Transverse colon (tissue), 4 donors: ENCODE results near the gene ESRRA. TPM values are rescaled to one million over a fixed set of nuclear protein-coding genes. Genes with fewer than 3 reads are reported as not detected.
"Not testable (repeated sequence)": the region's sequence is repeated elsewhere in the genome, so short reads cannot be mapped to it uniquely, and the experiment has no call there.

ENCODE experiments used
- DNase-seq: peaks from one replicate; pipeline ENCODE4 v3.0.0-alpha.2; 2019
- H3K27ac ChIP-seq, 4 donors: fragments of 200-600 bp; sonication (generic); 2 replicates each; pipeline ENCODE4 v1.5.1; 2016 to 2018; ENCODE audit warnings: inconsistent platforms in 4 of 4
- H3K27me3 ChIP-seq: fragments of 200-600 bp; sonication (generic); 2 replicates; pipeline ENCODE4 v1.5.1; 2017; ENCODE audit warnings: inconsistent platforms
- H3K36me3 ChIP-seq, 4 donors: fragments of 200-600 bp; sonication (generic); 2 replicates each; pipeline ENCODE4 v1.5.1; 2017 to 2019; ENCODE audit warnings: inconsistent platforms in 4 of 4
- H3K4me1 ChIP-seq, 4 donors: fragments of 200-600 bp; sonication (generic); 2 replicates each; pipeline ENCODE4 v1.5.1; 2017 to 2020; ENCODE audit warnings: inconsistent platforms in 4 of 4
- H3K4me3 ChIP-seq, 4 donors: fragments of 200-600 bp; sonication (generic); 1 replicate in 1 of 4; 2 replicates in 3 of 4; pipeline versions ENCODE4 v1.5.1 to v1.6.1; 2017 to 2019; ENCODE audit warnings: inconsistent platforms in 4 of 4
- H3K9me3 ChIP-seq, 2 donors: fragments of 200-600 bp; sonication (generic); 2 replicates each; pipeline ENCODE4 v1.5.1; 2017 to 2019; ENCODE audit warnings: inconsistent platforms in 2 of 2
- EP300 ChIP-seq: sonication (generic); formaldehyde crosslinking; IDR thresholded peaks from one replicate; pipeline ENCODE4 v1.6.1; 2017; ENCODE audit warnings: antibody characterized with exemption, low read depth
- POLR2A ChIP-seq: fragments of 450-650 bp; IDR thresholded peaks from one replicate; pipeline ENCODE4 v1.6.1; 2016; ENCODE audit warnings: antibody characterized with exemption, mild to moderate bottlenecking, moderate library complexity
- POLR2AphosphoS5 ChIP-seq, 3 donors: sonication (generic); formaldehyde crosslinking; IDR thresholded peaks; one replicate each; pipeline ENCODE4 v1.6.1; 2016; ENCODE audit warnings: antibody characterized with exemption in 3 of 3
- WGBS, 2 donors: methylation state at CpG; one replicate each; pipeline ENCODE4 v1.1.5; 2018; ENCODE audit warnings: low coverage in 1 of 2; 5-methylcytosine and 5-hydroxymethylcytosine counted together
- in situ Hi-C, 4 donors: fragments of 200-750 bp; cut with MboI; loops; one replicate each; pipeline versions ENCODE4 v1.15.0 to v1.15.1; 2017; ENCODE audit warnings: low sequenced_read_pairs in 3 of 4, low pct_ligation_motif_present in 1 of 4, low pct_unique_long_range_greater_than_20kb in 1 of 4
- intact Hi-C: fragments of 100-400 bp; cut with DNase I; formaldehyde crosslinking; loops from one replicate; pipeline ENCODE4 v1.15.1; 2023; ENCODE audit warnings: low total_unique reads
- total RNA-seq, 4 donors: library from RNA; depleted of rRNA; stranded (reverse); fragments of >200 nt; gene quantifications; one replicate each; pipeline ENCODE4 v1.1.0, GENCODE V29; 2016
- TF ChIP-seq, protein P1 (sequence below), 5 experiments: fragments of 200-600 bp in 3 of 5; fragments of 450-650 bp in 2 of 5; sonication (generic) in 3 of 5; IDR thresholded peaks; 1 replicate in 2 of 5; 2 replicates in 3 of 5; pipeline ENCODE4 v1.5.1; 2016 to 2017; ENCODE audit warnings: antibody characterized with exemption in 5 of 5, inconsistent platforms in 3 of 5, mild to moderate bottlenecking in 2 of 5, moderate library complexity in 1 of 5

Gene ESRRA
- total RNA-seq, 4 donors from 2014 or later, result 142 to 272 (median 221) TPM

DNA sequence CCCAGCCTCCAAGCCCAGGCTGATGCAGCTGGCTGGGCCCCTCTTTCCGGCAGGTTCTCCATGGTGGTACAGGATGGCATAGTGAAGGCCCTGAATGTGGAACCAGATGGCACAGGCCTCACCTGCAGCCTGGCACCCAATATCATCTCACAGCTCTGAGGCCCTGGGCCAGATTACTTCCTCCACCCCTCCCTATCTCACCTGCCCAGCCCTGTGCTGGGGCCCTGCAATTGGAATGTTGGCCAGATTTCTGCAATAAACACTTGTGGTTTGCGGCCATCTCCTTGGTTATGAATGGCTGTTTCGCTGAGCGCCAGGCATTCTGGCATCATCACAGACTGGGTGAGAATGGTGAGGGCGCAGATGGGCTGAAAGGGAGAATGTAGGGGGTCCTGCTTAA is 16.2 kb downstream of the ESRRA start:
- WGBS, 2 donors, result 64% methylated on average over 5 of the region's 5 CpGs; no CpG with 5 or more reads in 1 of the 2 donors

DNA sequence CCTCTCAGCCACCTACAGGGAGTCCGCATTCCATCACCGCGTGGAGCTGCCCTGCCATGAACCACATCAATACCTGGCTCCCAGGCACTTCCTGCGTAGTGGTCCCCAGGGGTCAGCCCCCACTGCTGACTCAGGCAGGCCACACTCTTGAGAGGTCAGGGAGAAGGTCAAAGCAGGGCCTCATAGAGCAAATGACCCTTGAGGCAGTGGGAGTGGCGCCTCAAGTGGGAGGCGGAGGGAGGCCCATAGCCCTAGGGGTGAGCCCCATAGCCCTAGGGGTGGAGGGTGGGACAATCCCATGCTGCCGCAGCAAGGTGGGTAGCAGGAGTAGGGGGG is 17.6 kb downstream of the ESRRA start:
- H3K4me3 ChIP-seq, result no peak overlapping the region
- no peak for TF ChIP-seq POLR2AphosphoS5 (IDR thresholded peaks at IDR 0.05)
- TF ChIP-seq EP300, result no peak
- no peak for TF ChIP-seq POLR2A
- TF ChIP-seq, protein P1, sequence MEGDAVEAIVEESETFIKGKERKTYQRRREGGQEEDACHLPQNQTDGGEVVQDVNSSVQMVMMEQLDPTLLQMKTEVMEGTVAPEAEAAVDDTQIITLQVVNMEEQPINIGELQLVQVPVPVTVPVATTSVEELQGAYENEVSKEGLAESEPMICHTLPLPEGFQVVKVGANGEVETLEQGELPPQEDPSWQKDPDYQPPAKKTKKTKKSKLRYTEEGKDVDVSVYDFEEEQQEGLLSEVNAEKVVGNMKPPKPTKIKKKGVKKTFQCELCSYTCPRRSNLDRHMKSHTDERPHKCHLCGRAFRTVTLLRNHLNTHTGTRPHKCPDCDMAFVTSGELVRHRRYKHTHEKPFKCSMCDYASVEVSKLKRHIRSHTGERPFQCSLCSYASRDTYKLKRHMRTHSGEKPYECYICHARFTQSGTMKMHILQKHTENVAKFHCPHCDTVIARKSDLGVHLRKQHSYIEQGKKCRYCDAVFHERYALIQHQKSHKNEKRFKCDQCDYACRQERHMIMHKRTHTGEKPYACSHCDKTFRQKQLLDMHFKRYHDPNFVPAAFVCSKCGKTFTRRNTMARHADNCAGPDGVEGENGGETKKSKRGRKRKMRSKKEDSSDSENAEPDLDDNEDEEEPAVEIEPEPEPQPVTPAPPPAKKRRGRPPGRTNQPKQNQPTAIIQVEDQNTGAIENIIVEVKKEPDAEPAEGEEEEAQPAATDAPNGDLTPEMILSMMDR (IDR thresholded peaks at IDR 0.05), result no peak
- no peaks in the 10 kb centered on the region for H3K36me3 ChIP-seq
- peaks cover 0 to 43% (median 37%) of the 10 kb centered on the region in 4 donors for H3K4me1 ChIP-seq
- no peaks in the 10 kb centered on the region for H3K27me3 ChIP-seq
- H3K27ac ChIP-seq, result peak overlapping the region in 2 of 4 donors; percentile 95 to 99
- no peak for DNase-seq
- in situ Hi-C loops, result no loop called here
- H3K9me3 ChIP-seq, result no peaks in the 10 kb centered on the region
- intact Hi-C loops, result no loop called here
- 50 to 74% methylated on average over 1 to 7 of the region's 7 CpGs for WGBS, 2 donors

More for the DNA sequence above, 16.2 kb downstream of the ESRRA start:
- DNase-seq, result peak; percentile 85
- H3K4me3 ChIP-seq, result no peak overlapping the region
- H3K27ac ChIP-seq, result peak overlapping the region; percentile 95 to 99 (median 96)
- H3K27me3 ChIP-seq, result no peaks in the 10 kb centered on the region
- in situ Hi-C loops (no loop called here), intact Hi-C loops (no loop called here)
- H3K9me3 ChIP-seq, result no peaks in the 10 kb centered on the region
- TF ChIP-seq, protein P1 (IDR thresholded peaks at IDR 0.05), result no peak
- TF ChIP-seq POLR2A, result peak; percentile 76
- TF ChIP-seq EP300, result no peak
- peak; percentile 23 to 80 (median 64) for TF ChIP-seq POLR2AphosphoS5 (IDR thresholded peaks at IDR 0.05)
- H3K4me1 ChIP-seq, result peaks cover 0 to 44% (median 35%) of the 10 kb centered on the region in 4 donors
- H3K36me3 ChIP-seq, result no peaks in the 10 kb centered on the region

DNA sequence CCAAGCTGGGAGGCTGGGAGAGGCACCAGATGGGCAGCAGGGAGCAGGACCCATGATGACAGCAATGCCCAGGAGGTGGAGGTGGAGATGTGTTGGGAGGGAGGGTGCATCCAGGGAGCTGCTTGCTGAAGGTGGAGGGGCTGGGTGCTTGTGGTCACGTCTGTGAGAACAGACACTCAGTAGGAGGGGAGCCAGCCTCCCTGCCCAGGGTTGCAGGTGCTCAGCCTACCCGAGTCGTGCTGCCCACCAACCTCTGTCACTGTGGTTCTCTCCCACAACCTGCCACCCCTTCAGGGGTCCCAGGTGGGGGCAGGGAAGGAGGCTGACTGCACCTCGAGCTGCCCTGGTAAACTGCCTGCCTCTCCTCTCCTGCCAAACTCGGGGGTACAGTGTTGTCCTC is 18.0 kb downstream of the ESRRA start:
- 40% methylated on average over 5 of the region's 5 CpGs; no CpG with 5 or more reads in 1 of the 2 donors for WGBS, 2 donors

DNA sequence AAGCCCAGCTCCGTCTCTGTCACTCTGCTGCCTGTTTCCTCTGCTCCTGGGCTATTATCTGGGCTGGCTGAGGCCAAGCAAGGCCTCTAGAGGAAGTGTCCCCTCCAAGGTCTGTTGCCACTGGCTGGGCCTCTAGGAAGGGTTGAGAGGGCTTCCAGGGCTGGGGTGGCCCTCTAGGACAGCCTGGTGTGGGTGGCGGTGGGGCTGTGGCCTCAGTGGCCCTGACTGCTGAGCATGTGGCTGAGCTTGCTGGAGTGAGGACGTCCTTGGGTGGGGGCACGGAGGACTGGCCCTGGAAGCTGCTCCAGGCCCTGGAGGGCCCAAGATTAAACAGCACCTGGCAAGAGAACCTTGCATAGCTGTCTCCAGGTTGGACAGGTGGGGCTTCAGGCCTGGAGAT is 18.7 kb downstream of the ESRRA start:
- H3K4me1 ChIP-seq, result peaks cover 0 to 43% (median 39%) of the 10 kb centered on the region in 4 donors
- H3K4me3 ChIP-seq, intact Hi-C loops, H3K9me3 ChIP-seq, H3K27ac ChIP-seq, DNase-seq, H3K36me3 ChIP-seq, H3K27me3 ChIP-seq, in situ Hi-C loops: not testable (repeated sequence)
- WGBS, 2 donors, result 77% methylated on average over 4 of the region's 4 CpGs; no CpG with 5 or more reads in 1 of the 2 donors

More for the DNA sequence above, 18.0 kb downstream of the ESRRA start:
- H3K36me3 ChIP-seq, result no peaks in the 10 kb centered on the region
- in situ Hi-C loops, result no loop called here
- no peak overlapping the region for H3K27ac ChIP-seq
- no peak overlapping the region for H3K4me3 ChIP-seq
- H3K4me1 ChIP-seq, result peaks cover 0 to 43% (median 40%) of the 10 kb centered on the region in 4 donors
- H3K27me3 ChIP-seq, result no peaks in the 10 kb centered on the region
- TF ChIP-seq POLR2AphosphoS5 (IDR thresholded peaks at IDR 0.05) (no peak), EP300 (no peak), POLR2A (no peak)
- TF ChIP-seq, protein P1 (IDR thresholded peaks at IDR 0.05), result no peak
- no peaks in the 10 kb centered on the region for H3K9me3 ChIP-seq
- intact Hi-C loops, result no loop called here
- DNase-seq, result no peak
